ENCODE results near the gene RALGAPA2.
A peak's percentile ranks its signal among the peaks of the same experiment; 100 is the strongest.

The RALGAPA2 gene

GRCh38 chr20:20608641-20609040 lies 103.8 kb downstream of the RALGAPA2 start:
- H3K4me1 ChIP-seq (ENCODE audit: control insufficient read depth, insufficient read depth, low read length), result no peaks in the 10 kb centered on the region
- H3K36me3 ChIP-seq (ENCODE audit: control insufficient read depth, insufficient read depth, low read length), result no peaks in the 10 kb centered on the region
- WGBS (ENCODE audit: insufficient coverage, insufficient read length), result no CpG with 5 or more reads among the region's 4 CpGs
- no peaks in the 10 kb centered on the region for H3K27me3 ChIP-seq (ENCODE audit: control insufficient read depth, insufficient read depth, low read length)
- no peak overlapping the region for H3K27ac ChIP-seq (ENCODE audit: low read length)
- H3K9me3 ChIP-seq (ENCODE audit: control insufficient read depth, insufficient read depth, low read length), result no peaks in the 10 kb centered on the region
- DNase-seq (ENCODE audit: low read depth, low spot score), result no peak
- H3K4me3 ChIP-seq (ENCODE audit: low read length), result no peak overlapping the region

DNA sequence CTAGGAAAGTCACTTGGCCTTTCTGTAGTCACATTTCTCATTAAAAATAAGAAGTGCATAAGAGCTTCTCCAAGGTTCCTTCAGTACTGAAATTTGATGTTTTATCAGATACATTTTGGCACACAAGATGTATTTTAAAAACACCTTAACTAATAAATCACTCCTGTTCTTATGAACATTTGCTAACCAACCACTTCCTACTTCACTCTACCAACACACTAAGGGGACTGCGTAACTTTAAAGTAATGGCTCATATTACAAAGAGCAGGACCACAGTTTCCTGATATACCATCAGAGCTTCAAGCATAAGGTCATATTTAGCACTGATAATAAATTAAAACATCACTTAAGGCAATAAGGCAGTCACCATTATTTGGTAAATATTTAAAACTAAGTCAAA lies 104.4 kb downstream of the RALGAPA2 start:
- Histone ChIP-seq H3K27ac (ENCODE audit: low read length) (no peak overlapping the region), H3K27me3 (ENCODE audit: control insufficient read depth, insufficient read depth, low read length) (no peaks in the 10 kb centered on the region), H3K9me3 (ENCODE audit: control insufficient read depth, insufficient read depth, low read length) (no peaks in the 10 kb centered on the region), H3K4me1 (ENCODE audit: control insufficient read depth, insufficient read depth, low read length) (no peaks in the 10 kb centered on the region), H3K4me3 (ENCODE audit: low read length) (no peak overlapping the region), H3K36me3 (ENCODE audit: control insufficient read depth, insufficient read depth, low read length) (no peaks in the 10 kb centered on the region)
- WGBS (ENCODE audit: insufficient coverage, insufficient read length), result no CpG with 5 or more reads among the region's 1 CpG
- DNase-seq (ENCODE audit: low read depth, low spot score), result no peak

DNA sequence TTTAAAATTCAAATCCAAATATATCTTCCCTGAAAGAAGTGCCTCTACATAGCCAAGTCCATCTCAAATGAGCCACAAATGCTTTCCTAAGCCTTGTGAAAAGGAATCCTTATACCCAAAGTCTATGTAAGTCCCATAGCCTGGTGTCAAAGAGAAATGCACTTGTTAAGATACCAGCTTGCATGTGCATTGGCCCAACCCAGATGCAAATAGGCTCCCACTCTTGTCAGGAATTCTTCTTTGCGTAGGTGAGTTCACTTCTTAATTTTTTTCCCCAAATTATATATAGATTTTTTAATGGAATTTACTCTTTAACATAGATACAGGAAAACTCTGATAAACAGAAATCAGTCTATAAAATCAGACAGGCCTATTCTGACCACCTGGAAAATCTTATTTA lies 105.6 kb downstream of the RALGAPA2 start:
- Histone ChIP-seq H3K27ac (ENCODE audit: low read length) (no peak overlapping the region), H3K36me3 (ENCODE audit: control insufficient read depth, insufficient read depth, low read length) (no peaks in the 10 kb centered on the region), H3K27me3 (ENCODE audit: control insufficient read depth, insufficient read depth, low read length) (no peaks in the 10 kb centered on the region), H3K9me3 (ENCODE audit: control insufficient read depth, insufficient read depth, low read length) (no peaks in the 10 kb centered on the region), H3K4me3 (ENCODE audit: low read length) (no peak overlapping the region), H3K4me1 (ENCODE audit: control insufficient read depth, insufficient read depth, low read length) (no peaks in the 10 kb centered on the region)
- no CpG with 5 or more reads among the region's 1 CpG for WGBS (ENCODE audit: insufficient coverage, insufficient read length)
- no peak for DNase-seq (ENCODE audit: low read depth, low spot score)

DNA sequence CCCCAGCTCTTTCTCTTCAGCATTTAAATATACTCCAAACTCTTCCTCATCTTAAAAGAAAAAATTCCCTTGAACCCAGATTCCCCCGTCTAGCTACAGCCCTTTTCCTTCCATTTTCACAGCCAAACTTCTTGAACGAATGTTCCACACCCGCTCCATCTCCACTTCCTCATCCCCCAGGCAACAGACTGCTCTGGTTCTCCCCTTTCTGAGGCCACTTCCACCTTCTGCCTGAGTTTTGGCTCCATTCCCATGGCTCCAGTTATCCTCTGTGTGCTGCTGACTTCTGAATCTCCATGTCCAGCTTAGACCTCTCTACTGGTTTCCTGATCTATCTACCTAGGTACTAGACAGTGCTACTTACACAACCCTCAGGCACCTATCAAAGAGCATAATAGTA lies 106.4 kb downstream of the RALGAPA2 start:
- no peak overlapping the region for H3K27ac ChIP-seq (ENCODE audit: low read length)
- DNase-seq (ENCODE audit: low read depth, low spot score), result no peak
- H3K36me3 ChIP-seq (ENCODE audit: control insufficient read depth, insufficient read depth, low read length), result no peaks in the 10 kb centered on the region
- H3K27me3 ChIP-seq (ENCODE audit: control insufficient read depth, insufficient read depth, low read length), result no peaks in the 10 kb centered on the region
- H3K4me3 ChIP-seq (ENCODE audit: low read length), result no peak overlapping the region
- WGBS (ENCODE audit: insufficient coverage, insufficient read length), result no CpG with 5 or more reads among the region's 3 CpGs
- H3K9me3 ChIP-seq (ENCODE audit: control insufficient read depth, insufficient read depth, low read length), result no peaks in the 10 kb centered on the region
- H3K4me1 ChIP-seq (ENCODE audit: control insufficient read depth, insufficient read depth, low read length), result no peaks in the 10 kb centered on the region

GRCh38 chr20:20604907-20605306 lies 107.5 kb downstream of the RALGAPA2 start:
- WGBS (ENCODE audit: insufficient coverage, insufficient read length), result no CpG with 5 or more reads among the region's 6 CpGs
- no peaks in the 10 kb centered on the region for H3K36me3 ChIP-seq (ENCODE audit: control insufficient read depth, insufficient read depth, low read length)
- H3K27ac ChIP-seq (ENCODE audit: low read length), result no peak overlapping the region
- no peaks in the 10 kb centered on the region for H3K9me3 ChIP-seq (ENCODE audit: control insufficient read depth, insufficient read depth, low read length)
- no peak for DNase-seq (ENCODE audit: low read depth, low spot score)
- H3K4me3 ChIP-seq (ENCODE audit: low read length), result no peak overlapping the region
- no peaks in the 10 kb centered on the region for H3K27me3 ChIP-seq (ENCODE audit: control insufficient read depth, insufficient read depth, low read length)
- H3K4me1 ChIP-seq (ENCODE audit: control insufficient read depth, insufficient read depth, low read length), result no peaks in the 10 kb centered on the region

- Histone ChIP-seq H3K27ac (ENCODE audit: low read length) (no peak overlapping the region), H3K4me3 (ENCODE audit: low read length) (no peak overlapping the region), H3K36me3 (ENCODE audit: control insufficient read depth, insufficient read depth, low read length) (no peaks in the 10 kb centered on the region), H3K4me1 (ENCODE audit: control insufficient read depth, insufficient read depth, low read length) (no peaks in the 10 kb centered on the region), H3K9me3 (ENCODE audit: control insufficient read depth, insufficient read depth, low read length) (no peaks in the 10 kb centered on the region), H3K27me3 (ENCODE audit: control insufficient read depth, insufficient read depth, low read length) (no peaks in the 10 kb centered on the region)
- no peak for DNase-seq (ENCODE audit: low read depth, low spot score)
- WGBS (ENCODE audit: insufficient coverage, insufficient read length), result no CpG with 5 or more reads among the region's 4 CpGs
Observed at GRCh38 chr20:20604357-20604756, 108.1 kb downstream of the RALGAPA2 start.

- no peak for DNase-seq (ENCODE audit: low read depth, low spot score)
- Histone ChIP-seq H3K4me3 (ENCODE audit: low read length) (no peak overlapping the region), H3K4me1 (ENCODE audit: control insufficient read depth, insufficient read depth, low read length) (no peaks in the 10 kb centered on the region), H3K27ac (ENCODE audit: low read length) (no peak overlapping the region), H3K27me3 (ENCODE audit: control insufficient read depth, insufficient read depth, low read length) (no peaks in the 10 kb centered on the region), H3K9me3 (ENCODE audit: control insufficient read depth, insufficient read depth, low read length) (no peaks in the 10 kb centered on the region), H3K36me3 (ENCODE audit: control insufficient read depth, insufficient read depth, low read length) (no peaks in the 10 kb centered on the region)
- no CpG with 5 or more reads among the region's 5 CpGs for WGBS (ENCODE audit: insufficient coverage, insufficient read length)
Observed at GRCh38 chr20:20603339-20603990, 109.0 kb downstream of the RALGAPA2 start.

DNA sequence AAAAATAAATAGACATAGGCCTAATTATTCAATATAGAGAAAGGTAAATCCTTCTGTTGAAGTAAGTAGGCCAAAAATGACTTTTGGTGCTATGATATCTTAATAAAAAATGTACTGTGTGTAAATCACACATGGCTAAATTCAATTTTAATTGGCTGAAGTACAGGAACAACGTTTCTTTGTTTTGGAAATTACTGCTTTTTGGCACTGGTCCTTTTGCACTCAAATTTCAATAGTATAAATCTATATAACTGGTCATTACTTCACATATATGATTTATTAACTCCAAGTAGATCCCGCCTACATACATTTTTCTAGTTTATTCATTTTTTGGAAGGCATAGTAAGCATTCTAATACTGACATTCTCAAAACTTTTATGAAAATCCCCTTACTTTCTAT lies 114.5 kb downstream of the RALGAPA2 start:
- no peak for DNase-seq (ENCODE audit: low read depth, low spot score)
- WGBS (ENCODE audit: insufficient coverage, insufficient read length), result no CpG with 5 or more reads among the region's 2 CpGs
- H3K4me3 ChIP-seq (ENCODE audit: low read length), result no peak overlapping the region
- H3K36me3 ChIP-seq (ENCODE audit: control insufficient read depth, insufficient read depth, low read length), result no peaks in the 10 kb centered on the region
- no peaks in the 10 kb centered on the region for H3K27me3 ChIP-seq (ENCODE audit: control insufficient read depth, insufficient read depth, low read length)
- no peak overlapping the region for H3K27ac ChIP-seq (ENCODE audit: low read length)
- H3K9me3 ChIP-seq (ENCODE audit: control insufficient read depth, insufficient read depth, low read length), result no peaks in the 10 kb centered on the region
- no peaks in the 10 kb centered on the region for H3K4me1 ChIP-seq (ENCODE audit: control insufficient read depth, insufficient read depth, low read length)

DNA sequence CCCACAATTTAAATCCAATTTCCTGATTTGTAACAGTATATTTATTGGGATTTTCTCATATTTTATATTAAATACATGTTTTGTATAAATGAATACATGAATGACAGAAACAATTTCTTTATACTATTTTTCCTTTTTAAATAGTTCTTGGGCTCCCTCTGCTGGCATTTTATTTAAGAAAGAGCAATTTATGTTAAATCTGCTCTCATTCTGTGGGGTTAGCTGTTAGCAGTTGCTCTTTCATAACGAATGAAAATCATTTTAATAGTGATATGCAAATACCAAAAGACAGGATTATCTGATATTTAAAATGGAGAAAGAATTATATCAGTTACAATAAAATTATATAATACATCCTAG lies 118.3 kb downstream of the RALGAPA2 start:
- H3K4me1 ChIP-seq (ENCODE audit: control insufficient read depth, insufficient read depth, low read length), result no peaks in the 10 kb centered on the region
- H3K27me3 ChIP-seq (ENCODE audit: control insufficient read depth, insufficient read depth, low read length), result no peaks in the 10 kb centered on the region
- H3K9me3 ChIP-seq (ENCODE audit: control insufficient read depth, insufficient read depth, low read length), result no peaks in the 10 kb centered on the region
- H3K36me3 ChIP-seq (ENCODE audit: control insufficient read depth, insufficient read depth, low read length), result no peaks in the 10 kb centered on the region
- no peak overlapping the region for H3K27ac ChIP-seq (ENCODE audit: low read length)
- H3K4me3 ChIP-seq (ENCODE audit: low read length), result no peak overlapping the region
- no CpG with 5 or more reads among the region's 1 CpG for WGBS (ENCODE audit: insufficient coverage, insufficient read length)
- no peak for DNase-seq (ENCODE audit: low read depth, low spot score)

DNA sequence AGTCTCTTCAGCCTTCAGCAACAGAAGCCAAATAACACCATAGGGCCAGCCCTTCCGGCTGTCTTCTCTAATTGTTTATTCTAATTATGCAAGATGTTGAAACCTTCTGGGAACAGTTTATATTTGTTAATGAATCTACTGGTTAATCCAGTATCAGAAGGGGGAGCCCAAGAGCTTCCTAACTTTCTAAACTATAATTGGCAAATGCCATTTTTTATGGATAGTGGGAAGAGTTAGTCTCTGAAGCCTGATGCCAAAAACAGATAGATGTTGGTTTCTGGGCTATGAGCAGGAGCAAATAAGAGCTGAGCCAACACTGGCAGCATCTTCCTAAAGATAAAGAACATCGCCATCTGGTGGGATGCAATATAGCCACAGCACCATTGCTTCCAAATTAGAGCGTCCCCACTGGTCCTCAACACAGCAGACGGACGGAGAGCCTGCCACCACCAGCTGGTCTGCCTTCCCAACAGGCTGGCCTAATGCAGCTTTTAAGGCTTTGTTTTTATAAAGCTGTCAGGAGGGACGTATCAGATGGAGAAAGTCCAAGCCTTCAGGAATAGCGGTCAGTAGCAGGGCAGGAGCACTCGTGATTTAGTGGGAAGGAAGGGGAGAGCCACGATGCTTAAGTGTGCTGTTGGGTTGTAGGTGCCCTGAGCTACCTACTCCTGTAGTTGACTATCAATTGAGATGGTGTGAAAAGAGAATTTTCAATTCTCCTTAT lies 118.8 kb downstream of the RALGAPA2 start:
- no peak overlapping the region for H3K27ac ChIP-seq (ENCODE audit: low read length)
- no peak overlapping the region for H3K4me3 ChIP-seq (ENCODE audit: low read length)
- DNase-seq (ENCODE audit: low read depth, low spot score), result peak; percentile 45
- H3K27me3 ChIP-seq (ENCODE audit: control insufficient read depth, insufficient read depth, low read length), result no peaks in the 10 kb centered on the region
- no peaks in the 10 kb centered on the region for H3K9me3 ChIP-seq (ENCODE audit: control insufficient read depth, insufficient read depth, low read length)
- no peaks in the 10 kb centered on the region for H3K4me1 ChIP-seq (ENCODE audit: control insufficient read depth, insufficient read depth, low read length)
- WGBS (ENCODE audit: insufficient coverage, insufficient read length), result no CpG with 5 or more reads among the region's 9 CpGs
- no peaks in the 10 kb centered on the region for H3K36me3 ChIP-seq (ENCODE audit: control insufficient read depth, insufficient read depth, low read length)

- H3K4me1 ChIP-seq (ENCODE audit: control insufficient read depth, insufficient read depth, low read length), result peaks cover 2% of the 10 kb centered on the region; the same call in 1 of the 2 replicates
- no peak for DNase-seq (ENCODE audit: low read depth, low spot score)
- H3K27me3 ChIP-seq (ENCODE audit: control insufficient read depth, insufficient read depth, low read length), result no peaks in the 10 kb centered on the region
- H3K36me3 ChIP-seq (ENCODE audit: control insufficient read depth, insufficient read depth, low read length), result peaks cover 7% of the 10 kb centered on the region; the same call in 1 of the 2 replicates
- H3K9me3 ChIP-seq (ENCODE audit: control insufficient read depth, insufficient read depth, low read length), result no peaks in the 10 kb centered on the region
- H3K4me3 ChIP-seq (ENCODE audit: low read length), result no peak overlapping the region
- WGBS (ENCODE audit: insufficient coverage, insufficient read length), result no CpG with 5 or more reads among the region's 1 CpG
- no peak overlapping the region for H3K27ac ChIP-seq (ENCODE audit: low read length)
Observed at GRCh38 chr20:20585146-20585545, 127.3 kb downstream of the RALGAPA2 start.
